ENCODE results near the gene CHRM4.

The CHRM4 gene

DNA sequence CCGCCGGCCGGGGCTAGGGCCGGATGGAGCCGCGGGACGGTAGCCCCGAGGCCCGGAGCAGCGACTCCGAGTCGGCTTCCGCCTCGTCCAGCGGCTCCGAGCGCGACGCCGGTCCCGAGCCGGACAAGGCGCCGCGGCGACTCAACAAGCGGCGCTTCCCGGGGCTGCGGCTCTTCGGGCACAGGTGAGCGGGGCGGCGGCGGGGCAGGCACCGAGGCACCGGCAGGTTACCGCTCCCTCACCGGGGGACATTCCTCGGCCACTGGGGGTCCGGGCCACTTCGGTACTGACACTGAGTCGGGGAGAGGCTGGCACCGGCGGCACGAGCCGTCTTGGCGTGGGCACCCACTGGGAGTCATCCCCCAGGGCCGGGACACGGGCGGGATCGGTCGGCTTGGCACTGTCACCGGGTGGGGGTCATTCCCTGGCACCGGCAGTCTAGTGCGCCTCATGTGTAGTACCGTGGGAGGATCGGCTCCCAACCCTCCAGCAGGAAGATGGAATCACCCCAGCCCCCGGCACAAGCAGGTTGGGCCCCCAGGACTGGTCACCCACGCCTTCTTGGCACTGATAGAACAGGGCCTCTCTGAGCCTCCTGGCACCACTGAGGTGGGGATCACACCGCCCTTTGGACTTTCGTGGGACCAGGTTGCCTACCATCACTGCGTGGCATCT is 43.8 kb downstream of the CHRM4 start:
- DNase-seq (ENCODE audit: low spot score) = no peak

DNA sequence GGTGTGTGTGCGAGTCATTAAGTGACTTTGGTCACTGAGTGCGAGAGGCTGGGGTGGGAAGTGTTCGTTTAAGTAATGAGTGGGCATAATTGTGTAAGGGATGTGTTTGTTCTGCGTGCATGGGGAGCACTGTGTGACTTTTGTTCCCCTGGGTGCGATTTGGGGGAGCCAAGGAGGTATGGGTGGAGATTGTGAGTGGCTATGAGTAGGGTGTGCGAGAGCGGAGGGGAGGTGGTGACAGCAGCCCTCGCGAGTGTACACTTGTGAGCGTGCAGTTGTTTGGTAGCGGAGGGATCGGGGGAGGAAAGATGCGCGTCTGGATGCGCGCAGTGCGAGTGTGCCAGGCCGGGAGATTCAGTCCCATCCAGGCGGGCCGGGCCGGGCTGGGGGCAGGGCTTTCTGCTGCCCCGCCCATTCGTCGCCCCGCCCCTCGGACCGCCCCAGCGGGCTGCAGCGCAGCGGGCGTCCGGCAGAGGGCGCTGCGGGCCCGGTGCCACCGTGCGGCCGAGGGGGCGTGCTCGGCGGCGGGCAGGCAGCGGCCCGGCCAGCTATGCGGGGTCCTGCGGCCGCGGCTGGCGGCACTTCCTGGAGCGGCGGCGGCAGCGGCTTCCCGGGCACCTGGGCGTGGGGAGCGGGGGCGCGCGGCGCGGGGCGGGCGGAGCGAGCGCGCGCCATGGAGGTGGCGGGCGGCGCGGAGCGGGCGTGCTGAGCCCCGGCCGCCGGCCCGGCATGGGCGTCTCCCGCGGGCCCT is 44.5 kb downstream of the CHRM4 start, which contains the start of gene DGKZ:
DGKZ (plus strand) TSS at position 578 of the 751 bp plus-strand sequence. CDS start 197 bp downstream, outside the sequence.
- peak; percentile 89 for DNase-seq (ENCODE audit: low spot score)

DNA sequence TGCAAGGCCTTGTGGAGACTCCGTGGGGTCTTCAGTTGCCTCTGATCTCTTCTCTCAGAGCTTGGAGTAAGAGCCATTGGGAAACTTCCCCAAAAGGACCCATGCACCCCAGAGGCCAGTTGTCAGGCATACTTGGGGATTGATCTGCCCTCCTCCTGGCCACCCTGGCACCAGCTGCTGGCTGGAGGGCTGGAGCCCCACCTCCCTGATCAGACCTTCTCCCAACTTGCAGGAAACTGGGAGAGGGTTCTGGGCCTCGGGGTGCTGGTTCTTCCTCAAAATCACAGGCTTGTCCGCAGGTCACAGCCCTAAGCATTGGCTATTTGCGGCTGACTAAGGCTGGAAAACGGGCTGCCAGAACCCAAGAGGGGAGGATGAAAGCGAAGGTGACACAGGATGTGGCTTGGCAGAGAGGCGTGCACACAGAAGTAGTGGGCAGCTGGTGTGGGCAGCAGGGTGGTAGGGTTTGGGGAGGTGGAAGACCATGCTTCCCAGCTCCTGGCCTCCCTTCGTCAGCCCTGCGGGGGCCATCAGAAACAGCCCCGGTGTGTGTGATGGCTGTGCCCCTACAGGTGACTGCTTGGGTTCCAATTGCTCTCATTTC is 45.6 kb downstream of the CHRM4 start:
- no peak for DNase-seq (ENCODE audit: low spot score)

GRCh38 chr11:46345131-46345597 is 46.4 kb downstream of the CHRM4 start:
- DNase-seq (ENCODE audit: low spot score) = no peak

- DNase-seq (ENCODE audit: low spot score) = no peak
These were observed 48.1 kb downstream of the CHRM4 start for GRCh38 chr11:46343520-46343919.

- DNase-seq (ENCODE audit: low spot score) = no peak
These were observed 49.3 kb downstream of the CHRM4 start for GRCh38 chr11:46342239-46342638.

- no peak for DNase-seq (ENCODE audit: low spot score)
These were observed 50.1 kb downstream of the CHRM4 start for GRCh38 chr11:46341454-46341853.

DNA sequence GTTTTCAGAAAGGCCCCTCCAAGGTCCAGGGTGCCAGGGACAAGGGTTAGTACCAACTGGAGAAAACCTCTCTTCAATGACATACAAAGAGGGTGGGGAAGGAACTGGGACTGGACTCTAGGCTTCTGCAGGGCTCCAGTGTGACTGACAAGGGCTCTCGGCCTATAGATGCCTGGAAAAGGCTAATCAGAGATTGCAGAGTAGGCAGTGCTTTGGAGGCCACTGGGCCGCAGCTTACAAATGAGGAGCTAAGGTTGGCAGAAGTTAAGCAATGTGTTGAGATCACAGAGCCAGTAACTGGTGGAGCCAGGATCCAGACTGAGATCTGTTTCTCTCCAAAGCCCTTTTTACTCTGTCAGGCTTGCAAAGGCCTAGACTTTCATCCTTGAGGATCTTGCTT is 51.8 kb downstream of the CHRM4 start:
- DNase-seq (ENCODE audit: low spot score) = no peak

GRCh38 chr11:46338988-46339666 is 52.4 kb downstream of the CHRM4 start:
- no peak for DNase-seq (ENCODE audit: low spot score)

DNA sequence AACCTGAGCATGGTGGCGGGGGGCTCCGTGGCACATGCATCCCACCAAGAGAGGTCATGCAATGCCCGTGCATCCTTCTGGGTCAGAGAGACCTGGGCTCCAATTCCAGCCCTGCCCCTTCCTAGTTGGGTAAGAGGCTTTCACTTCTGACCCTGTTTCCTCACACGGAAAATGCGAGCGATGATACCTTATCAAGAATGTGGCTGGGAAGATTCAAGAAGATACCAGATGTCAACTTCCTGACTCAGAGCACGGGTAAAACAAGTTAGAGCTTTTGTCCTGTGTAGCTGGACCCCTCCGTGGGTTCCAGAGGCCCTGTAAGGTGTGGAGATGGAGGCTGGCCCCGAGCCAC is 53.0 kb downstream of the CHRM4 start:
- no peak for DNase-seq (ENCODE audit: low spot score)

DNA sequence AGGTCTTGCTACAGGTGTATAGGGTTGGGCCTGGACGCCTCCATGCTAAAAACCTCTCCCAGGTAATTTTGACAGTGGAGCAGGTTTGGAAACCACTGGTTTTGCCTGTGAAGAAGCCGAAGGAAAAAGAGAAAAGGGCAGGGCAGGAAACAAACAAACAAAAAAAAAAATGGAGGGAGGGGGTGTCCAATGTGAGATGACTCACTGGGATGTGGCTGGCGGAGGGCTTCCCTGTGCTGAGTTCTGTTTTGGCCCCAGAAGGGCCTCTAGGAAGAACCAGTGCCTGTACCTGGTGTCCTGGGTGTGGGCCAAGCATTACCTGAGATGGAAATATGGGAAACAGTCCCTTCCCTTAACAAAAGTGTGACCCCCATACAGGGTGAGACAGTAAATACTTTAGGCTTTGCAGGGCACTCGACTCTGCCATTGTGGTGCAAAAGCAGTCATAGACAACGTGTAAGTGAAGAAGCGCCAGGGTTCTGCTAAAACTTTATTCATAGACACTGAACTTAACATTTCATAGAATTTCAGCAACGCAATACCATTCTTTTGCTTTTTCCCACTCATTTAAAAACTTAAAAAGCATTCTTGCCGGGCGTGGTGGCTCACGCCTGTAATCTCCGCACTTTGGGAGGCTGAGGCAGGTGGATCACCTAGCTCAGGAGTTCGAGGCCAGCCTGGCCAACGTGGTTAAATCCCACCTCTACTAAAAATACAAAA is 53.8 kb downstream of the CHRM4 start:
- no peak for DNase-seq (ENCODE audit: low spot score)

- DNase-seq (ENCODE audit: low spot score) = no peak
These were observed 54.9 kb downstream of the CHRM4 start for GRCh38 chr11:46336563-46337180.

- DNase-seq (ENCODE audit: low spot score) = no peak
These were observed 55.5 kb downstream of the CHRM4 start for GRCh38 chr11:46335890-46336562.

GRCh38 chr11:46335271-46335670 is 56.3 kb downstream of the CHRM4 start:
- no peak for DNase-seq (ENCODE audit: low spot score)

- DNase-seq (ENCODE audit: low spot score) = no peak
These were observed 57.4 kb downstream of the CHRM4 start for GRCh38 chr11:46334211-46334610.

Measured in CD4-positive, alpha-beta T cell treated with Interleukin-2 at 100 ng/mL for 4 hours (primary cell).